Measurements from ENCODE around the gene TOP2B.

- TF ChIP-seq, protein P1, sequence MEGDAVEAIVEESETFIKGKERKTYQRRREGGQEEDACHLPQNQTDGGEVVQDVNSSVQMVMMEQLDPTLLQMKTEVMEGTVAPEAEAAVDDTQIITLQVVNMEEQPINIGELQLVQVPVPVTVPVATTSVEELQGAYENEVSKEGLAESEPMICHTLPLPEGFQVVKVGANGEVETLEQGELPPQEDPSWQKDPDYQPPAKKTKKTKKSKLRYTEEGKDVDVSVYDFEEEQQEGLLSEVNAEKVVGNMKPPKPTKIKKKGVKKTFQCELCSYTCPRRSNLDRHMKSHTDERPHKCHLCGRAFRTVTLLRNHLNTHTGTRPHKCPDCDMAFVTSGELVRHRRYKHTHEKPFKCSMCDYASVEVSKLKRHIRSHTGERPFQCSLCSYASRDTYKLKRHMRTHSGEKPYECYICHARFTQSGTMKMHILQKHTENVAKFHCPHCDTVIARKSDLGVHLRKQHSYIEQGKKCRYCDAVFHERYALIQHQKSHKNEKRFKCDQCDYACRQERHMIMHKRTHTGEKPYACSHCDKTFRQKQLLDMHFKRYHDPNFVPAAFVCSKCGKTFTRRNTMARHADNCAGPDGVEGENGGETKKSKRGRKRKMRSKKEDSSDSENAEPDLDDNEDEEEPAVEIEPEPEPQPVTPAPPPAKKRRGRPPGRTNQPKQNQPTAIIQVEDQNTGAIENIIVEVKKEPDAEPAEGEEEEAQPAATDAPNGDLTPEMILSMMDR (IDR thresholded peaks at IDR 0.05), result no peak
- no peak for TF ChIP-seq EP300 (IDR thresholded peaks at IDR 0.05)
- TF ChIP-seq POLR2AphosphoS5 (IDR thresholded peaks at IDR 0.05), result no peak
Measured at GRCh38 chr3:25648925-25649830, 15.5 kb downstream of the TOP2B start.

All from stomach (tissue), 4 donors.